Loucy (cell line): ENCODE measurements around the gene SIAH3.
A peak's percentile ranks its signal among the peaks of the same experiment; 100 is the strongest.

ENCODE experiments used
- H2AFZ ChIP-seq: fragments of 200-600 bp; sonication (generic); 2 replicates; pipeline ENCODE4 v1.6.0; 2016; ENCODE audit warnings: antibody characterized with exemption, mild to moderate bottlenecking, low read length, moderate library complexity
- H3F3A ChIP-seq: fragments of 200-600 bp; 2 replicates; pipeline ENCODE4 v1.6.0; 2016; ENCODE audit warnings: antibody characterized with exemption, low read depth, mild to moderate bottlenecking
- H3K27me3 ChIP-seq: fragments of 200-600 bp; sonication (generic); 2 replicates; pipeline ENCODE4 v1.6.1; 2014; ENCODE audit warnings: low read length, mild to moderate bottlenecking; ENCODE audit not compliant: insufficient read depth, poor library complexity, severe bottlenecking
- H3K36me3 ChIP-seq: fragments of 200-600 bp; sonication (generic); 2 replicates; pipeline ENCODE4 v1.6.1; 2016; ENCODE audit warnings: low read length; ENCODE audit not compliant: insufficient read depth
- H3K4me1 ChIP-seq: fragments of 200-600 bp; sonication (generic); 2 replicates; pipeline ENCODE4 v1.5.1; 2014; ENCODE audit warnings: low read length, mild to moderate bottlenecking; ENCODE audit not compliant: insufficient read depth, poor library complexity, severe bottlenecking
- H3K4me2 ChIP-seq: fragments of 200-600 bp; sonication (generic); 2 replicates; pipeline ENCODE4 v1.6.0; 2014; ENCODE audit warnings: antibody characterized with exemption, low read length, low read depth, mild to moderate bottlenecking; ENCODE audit not compliant: poor library complexity, severe bottlenecking
- H3K4me3 ChIP-seq: fragments of 200-600 bp; sonication (generic); 2 replicates; pipeline ENCODE4 v1.5.1; 2014; ENCODE audit warnings: low read length, mild to moderate bottlenecking, mixed read lengths; ENCODE audit not compliant: poor library complexity, severe bottlenecking
- H3K79me2 ChIP-seq: fragments of 200-600 bp; sonication (generic); 2 replicates; pipeline ENCODE4 v1.6.1; 2014; ENCODE audit warnings: low read length; ENCODE audit not compliant: insufficient read depth
- H3K9ac ChIP-seq: fragments of 200-600 bp; sonication (generic); 2 replicates; pipeline ENCODE4 v1.6.0; 2014; ENCODE audit warnings: mild to moderate bottlenecking, low read depth, low read length, moderate library complexity; ENCODE audit not compliant: poor library complexity, severe bottlenecking
- H3K9me2 ChIP-seq: fragments of 200-600 bp; sonication (generic); replicated peaks from 2 replicates; pipeline ENCODE4 v1.6.1; 2016; ENCODE audit warnings: low read depth, low read length, mixed read lengths
- H3K9me3 ChIP-seq: fragments of 200-600 bp; sonication (generic); 2 replicates; pipeline ENCODE4 v1.6.1; 2014; ENCODE audit warnings: mild to moderate bottlenecking, antibody characterized with exemption, low read length, low read depth; ENCODE audit not compliant: insufficient read depth
- H4K20me1 ChIP-seq: fragments of 200-600 bp; sonication (generic); 2 replicates; pipeline ENCODE4 v1.6.0; 2014; ENCODE audit warnings: antibody characterized with exemption, low read length, mild to moderate bottlenecking; ENCODE audit not compliant: insufficient read depth, poor library complexity, severe bottlenecking
- EZH2phosphoT487 ChIP-seq: fragments of 200-600 bp; IDR thresholded peaks from 2 replicates; pipeline ENCODE4 v1.6.1; 2018; ENCODE audit warnings: antibody characterized with exemption, mild to moderate bottlenecking, moderate library complexity, borderline replicate concordance
- TF ChIP-seq, protein P1 (sequence below): fragments of 200-600 bp; sonication (generic); conservative IDR thresholded peaks from 2 replicates; pipeline ENCODE4 v1.5.1; 2014; ENCODE audit warnings: mild to moderate bottlenecking, antibody characterized with exemption, low read length

The SIAH3 gene

DNA sequence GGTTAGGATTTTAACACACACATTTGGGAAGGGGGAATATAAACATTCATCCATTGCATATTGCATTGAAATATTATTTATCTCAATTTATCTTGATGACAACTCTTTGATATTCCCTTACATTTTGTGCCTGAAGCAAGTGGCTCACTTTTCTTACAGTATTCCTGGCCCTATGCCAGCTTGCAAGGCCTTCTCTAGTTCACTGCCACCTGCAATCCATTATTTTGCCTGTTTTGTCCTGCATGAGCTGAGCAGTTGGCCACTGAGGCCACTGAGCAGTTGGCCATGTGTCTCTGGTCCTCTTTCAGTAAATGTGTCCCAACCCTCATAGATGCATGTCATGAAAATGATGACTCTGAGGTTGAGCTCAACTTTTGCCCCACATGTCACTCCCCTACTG lies 99.7 kb downstream of the SIAH3 start:
- Histone ChIP-seq H3K4me2 (no peak overlapping the region), H3K79me2 (no peaks in the 10 kb centered on the region), H3K36me3 (no peaks in the 10 kb centered on the region), H3K4me3 (no peak overlapping the region), H3K4me1 (no peaks in the 10 kb centered on the region), H3K9ac (no peak overlapping the region), H4K20me1 (no peaks in the 10 kb centered on the region), H2AFZ (0 out of 2 replicates have a peak overlapping the region, but pooled peaks have one; percentile 8), H3K27me3 (no peaks in the 10 kb centered on the region), H3K9me3 (no peaks in the 10 kb centered on the region), H3K9me2 (no peaks in the 10 kb centered on the region), H3F3A (no peaks in the 10 kb centered on the region)
- TF ChIP-seq, protein P1, sequence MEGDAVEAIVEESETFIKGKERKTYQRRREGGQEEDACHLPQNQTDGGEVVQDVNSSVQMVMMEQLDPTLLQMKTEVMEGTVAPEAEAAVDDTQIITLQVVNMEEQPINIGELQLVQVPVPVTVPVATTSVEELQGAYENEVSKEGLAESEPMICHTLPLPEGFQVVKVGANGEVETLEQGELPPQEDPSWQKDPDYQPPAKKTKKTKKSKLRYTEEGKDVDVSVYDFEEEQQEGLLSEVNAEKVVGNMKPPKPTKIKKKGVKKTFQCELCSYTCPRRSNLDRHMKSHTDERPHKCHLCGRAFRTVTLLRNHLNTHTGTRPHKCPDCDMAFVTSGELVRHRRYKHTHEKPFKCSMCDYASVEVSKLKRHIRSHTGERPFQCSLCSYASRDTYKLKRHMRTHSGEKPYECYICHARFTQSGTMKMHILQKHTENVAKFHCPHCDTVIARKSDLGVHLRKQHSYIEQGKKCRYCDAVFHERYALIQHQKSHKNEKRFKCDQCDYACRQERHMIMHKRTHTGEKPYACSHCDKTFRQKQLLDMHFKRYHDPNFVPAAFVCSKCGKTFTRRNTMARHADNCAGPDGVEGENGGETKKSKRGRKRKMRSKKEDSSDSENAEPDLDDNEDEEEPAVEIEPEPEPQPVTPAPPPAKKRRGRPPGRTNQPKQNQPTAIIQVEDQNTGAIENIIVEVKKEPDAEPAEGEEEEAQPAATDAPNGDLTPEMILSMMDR = no peak
- no peak for TF ChIP-seq EZH2phosphoT487

DNA sequence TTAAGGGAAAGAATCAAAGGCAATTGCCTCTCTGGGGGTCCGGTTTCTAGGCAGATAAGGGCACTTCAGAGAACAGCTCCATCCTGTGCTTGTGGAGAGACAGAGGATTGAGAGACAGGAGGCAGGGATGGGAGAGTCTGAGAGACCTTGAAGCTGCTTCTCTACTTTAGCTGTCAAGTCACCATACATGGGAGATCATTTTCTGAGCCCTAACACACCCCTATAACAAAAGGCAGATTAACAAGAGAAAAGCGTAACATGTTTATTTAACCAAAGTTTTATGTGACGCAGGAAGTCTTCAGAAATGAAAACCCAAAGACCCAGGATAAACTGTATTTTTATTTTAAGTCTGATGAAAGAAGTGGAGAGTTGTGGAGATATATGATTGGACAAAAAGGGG lies 101.0 kb downstream of the SIAH3 start:
- no peaks in the 10 kb centered on the region for H3K27me3 ChIP-seq
- no peak overlapping the region for H3K4me2 ChIP-seq
- no peak overlapping the region for H3K4me3 ChIP-seq
- no peak for TF ChIP-seq EZH2phosphoT487
- no peaks in the 10 kb centered on the region for H3K9me2 ChIP-seq
- no peaks in the 10 kb centered on the region for H3F3A ChIP-seq
- H3K9ac ChIP-seq = no peak overlapping the region
- no peaks in the 10 kb centered on the region for H3K36me3 ChIP-seq
- H4K20me1 ChIP-seq = no peaks in the 10 kb centered on the region
- H3K4me1 ChIP-seq = no peaks in the 10 kb centered on the region
- H3K79me2 ChIP-seq = no peaks in the 10 kb centered on the region
- no peaks in the 10 kb centered on the region for H3K9me3 ChIP-seq
- H2AFZ ChIP-seq = no peak overlapping the region

DNA sequence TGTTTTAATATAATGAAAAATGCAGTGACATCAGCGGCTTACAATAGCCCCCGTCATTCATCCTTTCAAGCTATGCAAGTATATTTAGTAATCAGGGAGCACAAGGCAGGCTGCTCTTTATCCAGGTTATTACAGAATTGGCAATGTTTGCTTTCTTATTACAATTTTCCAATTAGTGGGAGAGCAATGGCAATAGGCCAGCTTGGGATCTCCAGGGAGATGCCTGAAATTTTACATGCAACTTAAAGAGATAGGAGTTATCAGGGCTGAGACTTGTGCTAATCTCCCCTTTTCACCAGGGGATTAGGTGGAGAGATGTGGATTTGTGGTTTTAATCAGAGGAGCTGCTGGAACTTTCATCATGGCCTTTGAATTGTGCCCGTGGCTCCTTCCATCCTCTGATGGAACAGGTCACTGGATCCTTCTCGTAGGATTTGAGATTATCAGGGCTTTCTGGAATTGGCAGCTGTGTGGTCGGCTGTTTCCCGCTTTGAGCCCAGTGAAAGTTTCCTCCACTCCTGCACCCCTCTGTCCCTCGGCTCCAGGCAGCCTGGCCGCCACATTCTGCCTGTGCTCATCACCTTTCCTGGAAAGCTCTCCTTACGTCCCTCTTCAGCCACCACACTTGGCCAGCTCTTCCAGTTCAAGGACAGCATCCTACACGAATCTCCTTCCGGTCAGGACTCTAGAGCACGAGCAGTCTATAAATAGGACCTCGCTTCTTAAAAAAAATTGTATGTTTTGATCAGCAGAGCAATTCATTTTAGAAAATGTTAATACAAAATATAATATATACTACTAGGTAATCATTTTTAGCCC lies 102.4 kb downstream of the SIAH3 start:
- Histone ChIP-seq H3K4me1 (no peaks in the 10 kb centered on the region), H3F3A (no peaks in the 10 kb centered on the region), H3K27me3 (no peaks in the 10 kb centered on the region), H3K4me2 (no peak overlapping the region), H3K4me3 (no peak overlapping the region), H3K9me3 (no peaks in the 10 kb centered on the region), H3K36me3 (no peaks in the 10 kb centered on the region), H2AFZ (no peak overlapping the region), H3K9ac (no peak overlapping the region), H4K20me1 (no peaks in the 10 kb centered on the region), H3K79me2 (no peaks in the 10 kb centered on the region), H3K9me2 (no peaks in the 10 kb centered on the region)
- TF ChIP-seq EZH2phosphoT487 = no peak
- TF ChIP-seq, protein P1 = no peak

DNA sequence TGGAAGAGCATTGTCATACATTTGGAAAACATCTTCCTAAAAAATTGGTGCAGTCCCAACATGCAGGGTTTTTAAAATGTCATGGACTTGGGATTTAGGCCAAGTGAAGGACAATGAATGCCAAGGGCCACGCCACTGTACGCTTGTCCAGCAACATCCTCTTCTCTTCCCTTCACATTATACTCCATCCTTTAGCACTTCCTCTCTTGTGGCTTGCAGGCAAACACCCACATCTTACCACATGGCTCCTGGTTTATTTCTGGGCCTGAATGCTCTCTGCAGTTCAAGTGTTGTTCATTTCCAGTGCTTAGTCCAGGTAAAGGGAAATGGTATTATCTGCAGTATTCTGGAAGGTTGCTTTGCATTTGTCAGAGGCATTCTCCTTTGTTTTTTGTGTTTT lies 104.5 kb downstream of the SIAH3 start:
- no peak overlapping the region for H3K4me2 ChIP-seq
- TF ChIP-seq EZH2phosphoT487 = no peak
- TF ChIP-seq, protein P1 = no peak
- no peaks in the 10 kb centered on the region for H3K79me2 ChIP-seq
- H3K4me3 ChIP-seq = no peak overlapping the region
- H3K9me3 ChIP-seq = no peaks in the 10 kb centered on the region
- no peaks in the 10 kb centered on the region for H3K4me1 ChIP-seq
- H3F3A ChIP-seq = no peaks in the 10 kb centered on the region
- H2AFZ ChIP-seq = no peak overlapping the region
- no peaks in the 10 kb centered on the region for H3K27me3 ChIP-seq
- H3K9ac ChIP-seq = no peak overlapping the region
- no peaks in the 10 kb centered on the region for H4K20me1 ChIP-seq
- H3K9me2 ChIP-seq = no peaks in the 10 kb centered on the region
- H3K36me3 ChIP-seq = no peaks in the 10 kb centered on the region
